Measurements from ENCODE around the gene THAP5. TPM values are rescaled to one million over a fixed set of nuclear protein-coding genes. Genes with fewer than 3 reads are reported as not detected.
"Not testable (repeated sequence)": the region's sequence is repeated elsewhere in the genome, so short reads cannot be mapped to it uniquely, and the experiment has no call there.

THAP5 gene
- total RNA-seq, 1 donor from 2014 or later = 9.1 TPM

DNA sequence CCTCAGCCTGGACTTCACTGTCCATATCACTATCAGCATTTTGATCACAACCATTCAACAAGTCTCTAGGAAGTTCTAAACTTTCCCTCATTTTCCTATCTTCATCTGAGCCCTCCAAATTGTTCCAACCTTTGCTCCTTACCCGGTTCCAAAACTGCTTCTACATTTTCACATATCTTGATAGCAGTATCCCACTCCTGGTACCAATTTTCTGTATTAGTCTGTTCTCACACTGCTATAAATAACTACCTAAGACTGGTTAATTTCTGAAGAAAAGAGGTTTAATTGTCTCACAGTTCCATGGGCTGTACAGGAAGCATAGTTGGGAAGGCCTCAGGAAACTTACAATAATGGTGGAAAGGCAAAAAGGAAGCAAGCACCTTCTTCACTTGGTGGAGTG is 11.9 kb downstream of the THAP5 start:
- no peak for DNase-seq (ENCODE audit: low read depth)
- TF ChIP-seq, protein P1, sequence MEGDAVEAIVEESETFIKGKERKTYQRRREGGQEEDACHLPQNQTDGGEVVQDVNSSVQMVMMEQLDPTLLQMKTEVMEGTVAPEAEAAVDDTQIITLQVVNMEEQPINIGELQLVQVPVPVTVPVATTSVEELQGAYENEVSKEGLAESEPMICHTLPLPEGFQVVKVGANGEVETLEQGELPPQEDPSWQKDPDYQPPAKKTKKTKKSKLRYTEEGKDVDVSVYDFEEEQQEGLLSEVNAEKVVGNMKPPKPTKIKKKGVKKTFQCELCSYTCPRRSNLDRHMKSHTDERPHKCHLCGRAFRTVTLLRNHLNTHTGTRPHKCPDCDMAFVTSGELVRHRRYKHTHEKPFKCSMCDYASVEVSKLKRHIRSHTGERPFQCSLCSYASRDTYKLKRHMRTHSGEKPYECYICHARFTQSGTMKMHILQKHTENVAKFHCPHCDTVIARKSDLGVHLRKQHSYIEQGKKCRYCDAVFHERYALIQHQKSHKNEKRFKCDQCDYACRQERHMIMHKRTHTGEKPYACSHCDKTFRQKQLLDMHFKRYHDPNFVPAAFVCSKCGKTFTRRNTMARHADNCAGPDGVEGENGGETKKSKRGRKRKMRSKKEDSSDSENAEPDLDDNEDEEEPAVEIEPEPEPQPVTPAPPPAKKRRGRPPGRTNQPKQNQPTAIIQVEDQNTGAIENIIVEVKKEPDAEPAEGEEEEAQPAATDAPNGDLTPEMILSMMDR (conservative IDR thresholded peaks at IDR 0.05; ENCODE audit: low read depth, low read length) = no peak
- no peak overlapping the region for H3K4me3 ChIP-seq (ENCODE audit: low read depth, low read length)

- no peak for DNase-seq (ENCODE audit: low read depth)
- TF ChIP-seq, protein P1 (conservative IDR thresholded peaks at IDR 0.05; ENCODE audit: low read depth, low read length) = no peak
These were observed 12.3 kb downstream of the THAP5 start for GRCh38 chr7:108557191-108557590.

DNA sequence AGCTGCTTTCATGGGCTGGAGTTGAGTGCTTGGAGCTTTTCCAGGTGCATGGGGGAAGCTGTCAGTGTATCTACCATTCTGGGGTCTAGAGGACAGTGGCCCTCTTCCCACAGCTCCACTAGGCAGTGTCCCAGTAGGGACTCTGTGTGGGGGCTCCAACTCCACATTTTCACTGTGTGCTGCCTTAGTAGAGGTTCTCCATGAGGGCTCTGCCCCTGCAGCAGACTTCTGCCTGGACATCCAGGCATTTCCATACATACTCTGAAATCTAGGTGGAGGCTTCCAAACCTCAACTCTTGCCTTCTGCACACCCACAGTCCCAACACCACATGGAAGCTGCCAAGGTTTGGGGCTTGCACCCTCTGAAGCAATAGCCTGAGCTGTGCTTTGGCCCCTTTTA is 12.8 kb downstream of the THAP5 start:
- DNase-seq (ENCODE audit: low read depth); H3K4me3 ChIP-seq (ENCODE audit: low read depth, low read length): not testable (repeated sequence)

More at GRCh38 chr7:108557191-108557590, 12.3 kb downstream of the THAP5 start:
- no peak overlapping the region for H3K4me3 ChIP-seq (ENCODE audit: low read depth, low read length)

DNA sequence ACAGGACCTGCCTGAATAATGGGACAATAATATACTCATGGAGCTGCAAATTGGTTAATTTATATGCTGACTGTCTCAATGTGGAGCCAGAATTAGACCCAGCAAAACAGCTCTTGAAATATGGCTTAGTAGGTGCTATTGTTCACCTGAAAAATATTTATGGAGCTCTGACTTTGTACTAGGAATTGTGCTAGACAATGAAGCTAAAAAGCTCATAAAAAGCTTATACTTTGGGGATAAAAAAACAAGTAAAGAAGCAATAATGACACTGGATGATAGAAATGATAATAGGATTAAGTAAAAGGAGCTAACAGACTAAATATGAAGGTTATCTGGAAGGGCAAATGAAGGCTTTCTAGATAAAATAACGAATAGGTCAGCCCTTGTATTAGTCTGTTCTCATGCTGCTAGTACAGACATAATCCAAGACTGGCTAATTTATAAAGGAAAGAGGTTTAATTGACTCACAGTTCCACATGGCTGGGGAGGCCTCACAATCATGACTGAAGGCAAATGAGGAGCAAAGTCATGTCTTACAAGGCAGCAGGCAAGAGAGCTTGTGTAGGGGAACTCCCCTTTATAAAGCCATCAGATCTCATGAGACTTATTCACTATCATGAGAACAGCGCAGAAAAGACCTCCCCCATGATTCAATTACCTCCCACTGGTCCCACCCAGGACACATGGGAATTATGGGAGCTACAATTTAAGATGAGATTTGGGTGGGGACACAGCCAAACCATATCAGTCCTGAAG is 21.2 kb downstream of the THAP5 start:
- H3K4me3 ChIP-seq (ENCODE audit: low read depth, low read length); DNase-seq (ENCODE audit: low read depth): not testable (repeated sequence)

DNA sequence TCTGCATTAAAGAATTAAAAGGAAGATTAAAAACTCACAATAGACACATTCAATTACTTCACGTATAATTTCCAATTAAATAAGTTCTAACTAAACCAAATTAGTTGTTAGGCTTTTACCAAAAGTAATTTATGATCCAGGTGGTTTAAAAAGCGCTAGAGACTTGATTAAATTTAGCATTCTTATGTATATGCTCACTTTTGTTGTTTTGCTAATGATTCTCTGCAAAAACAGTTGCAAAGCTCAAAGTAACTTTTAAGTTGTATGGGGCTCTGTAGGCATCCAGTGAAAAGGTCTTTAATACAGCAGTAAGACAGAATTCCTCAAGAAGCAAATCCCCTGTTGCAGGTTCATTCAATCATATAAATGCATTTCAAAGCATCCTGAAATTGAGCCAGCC is 28.0 kb downstream of the THAP5 start:
- DNase-seq (ENCODE audit: low read depth) = no peak
- TF ChIP-seq, protein P1 (conservative IDR thresholded peaks at IDR 0.05; ENCODE audit: low read depth, low read length) = no peak
- H3K4me3 ChIP-seq (ENCODE audit: low read depth, low read length) = no peak overlapping the region

DNA sequence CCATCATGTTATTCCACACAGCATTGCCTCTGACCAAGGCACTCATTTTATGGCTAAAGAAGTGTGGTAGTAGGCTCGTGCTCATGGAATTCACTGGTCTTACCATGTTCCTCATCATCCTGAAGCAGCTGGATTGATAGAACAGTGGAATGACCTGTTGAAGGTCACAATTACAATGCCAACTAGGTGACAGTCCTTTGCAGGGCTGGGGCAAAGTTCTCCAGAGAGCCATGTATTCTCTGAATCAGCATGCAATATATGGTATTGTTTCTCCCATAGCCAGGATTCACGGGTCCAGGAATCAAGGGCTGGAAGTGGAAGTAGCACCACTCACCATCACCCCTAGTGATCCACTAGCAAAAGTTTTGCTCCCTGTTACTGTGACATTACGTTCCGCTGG is 30.8 kb downstream of the THAP5 start:
- not testable (repeated sequence) for H3K4me3 ChIP-seq (ENCODE audit: low read depth, low read length); DNase-seq (ENCODE audit: low read depth)

DNA sequence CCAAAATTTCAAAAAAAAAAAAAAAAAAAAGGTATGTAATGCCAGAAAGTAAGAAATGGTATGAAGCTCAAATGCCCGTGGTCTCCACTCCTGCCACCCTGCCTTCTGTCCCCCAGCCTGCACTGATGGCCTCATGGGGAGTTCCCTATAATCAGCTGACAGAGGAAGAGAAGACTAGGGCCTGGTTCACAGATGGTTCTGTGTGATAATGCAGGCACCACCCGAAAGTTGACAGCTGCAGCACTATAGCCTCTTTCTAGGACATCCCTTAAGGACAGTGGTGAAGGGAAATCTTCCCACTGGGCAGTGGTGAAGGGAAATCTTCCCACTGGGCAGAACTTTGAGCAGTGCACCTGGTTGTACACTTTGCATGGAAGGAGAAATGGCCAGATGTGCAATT is 31.3 kb downstream of the THAP5 start:
- not testable (repeated sequence) for DNase-seq (ENCODE audit: low read depth); H3K4me3 ChIP-seq (ENCODE audit: low read depth, low read length)

GRCh38 chr7:108537229-108537628 is 32.3 kb downstream of the THAP5 start:
- TF ChIP-seq, protein P1 (conservative IDR thresholded peaks at IDR 0.05; ENCODE audit: low read depth, low read length) = no peak
- no peak for DNase-seq (ENCODE audit: low read depth)
- no peak overlapping the region for H3K4me3 ChIP-seq (ENCODE audit: low read depth, low read length)

DNA sequence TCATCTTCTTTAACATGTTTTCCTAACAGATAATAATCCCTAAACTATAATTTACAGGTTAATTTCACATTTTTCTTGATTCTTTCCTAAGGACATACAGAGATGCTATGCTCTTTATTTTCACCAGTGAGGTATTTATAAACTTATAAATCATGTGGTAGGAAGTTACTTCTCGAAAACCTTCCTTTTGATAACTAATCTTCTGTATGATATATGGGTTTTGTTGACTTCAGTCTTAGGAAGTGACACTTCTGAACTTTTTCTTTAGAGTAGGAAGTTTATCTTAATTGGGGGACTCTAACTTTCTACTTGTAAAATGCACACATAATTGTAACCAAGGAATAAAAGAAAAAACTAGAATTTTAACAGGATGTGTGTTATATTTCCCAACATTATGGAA is 33.8 kb downstream of the THAP5 start:
- no peak for DNase-seq (ENCODE audit: low read depth)
- H3K4me3 ChIP-seq (ENCODE audit: low read depth, low read length) = no peak overlapping the region
- TF ChIP-seq, protein P1 (conservative IDR thresholded peaks at IDR 0.05; ENCODE audit: low read depth, low read length) = no peak

Data from epithelial cell of proximal tubule (primary cell).